CD4-positive, alpha-beta T cell treated with Interleukin-10 for 1 hour (primary cell): Measurements from ENCODE around the gene ESR2.
"Not testable (repeated sequence)": the region's sequence is repeated elsewhere in the genome, so short reads cannot be mapped to it uniquely, and the experiment has no call there.

Experiments
- DNase-seq: peaks from one replicate; pipeline ENCODE4 v3.0.0-alpha.2; 2020

ESR2 gene

GRCh38 chr14:64293976-64294671 is at the start of gene ESR2:
Gene ESR2, minus strand, starts transcription at chr14:64294371. Its CDS starts 11,386 bp downstream, at chr14:64282985.
- peak; percentile 27 for DNase-seq

DNA sequence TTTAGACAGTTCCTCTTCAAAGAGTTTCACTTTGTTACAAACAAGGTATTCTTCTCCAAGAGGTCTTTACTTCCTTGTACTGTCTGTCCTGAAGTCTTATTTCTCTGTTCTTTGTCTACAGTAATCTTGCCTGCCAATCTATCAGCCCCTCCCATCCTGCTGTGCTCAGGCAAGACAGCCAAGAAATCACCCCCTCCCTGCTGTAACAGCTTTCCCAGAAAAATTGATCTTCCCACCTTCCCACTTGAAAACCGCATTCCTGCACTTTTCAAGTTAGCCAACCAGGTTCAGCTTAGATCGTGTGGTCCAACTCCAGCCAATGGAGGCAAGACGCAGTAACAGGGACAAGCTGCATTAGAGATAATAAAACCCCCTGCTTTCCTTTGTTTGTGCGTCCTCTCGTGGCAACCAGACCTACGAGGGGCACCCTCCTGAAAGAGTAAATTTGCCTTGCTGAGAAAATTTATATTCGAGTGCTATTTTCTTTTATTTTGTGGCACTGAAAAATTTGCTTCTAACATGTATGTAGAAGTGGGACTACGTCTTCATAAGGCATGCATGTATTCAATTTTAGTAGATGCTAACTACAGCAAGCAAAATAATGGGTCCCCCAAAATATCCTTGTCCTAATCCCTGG is 46.5 kb upstream of the ESR2 start:
- no peak for DNase-seq

GRCh38 chr14:64338616-64339316 is 44.6 kb upstream of the ESR2 start:
- DNase-seq = peak; percentile 92

- no peak for DNase-seq
These were observed 43.9 kb upstream of the ESR2 start for GRCh38 chr14:64337888-64338615.

GRCh38 chr14:64329149-64329548 is 35.0 kb upstream of the ESR2 start:
- no peak for DNase-seq

DNA sequence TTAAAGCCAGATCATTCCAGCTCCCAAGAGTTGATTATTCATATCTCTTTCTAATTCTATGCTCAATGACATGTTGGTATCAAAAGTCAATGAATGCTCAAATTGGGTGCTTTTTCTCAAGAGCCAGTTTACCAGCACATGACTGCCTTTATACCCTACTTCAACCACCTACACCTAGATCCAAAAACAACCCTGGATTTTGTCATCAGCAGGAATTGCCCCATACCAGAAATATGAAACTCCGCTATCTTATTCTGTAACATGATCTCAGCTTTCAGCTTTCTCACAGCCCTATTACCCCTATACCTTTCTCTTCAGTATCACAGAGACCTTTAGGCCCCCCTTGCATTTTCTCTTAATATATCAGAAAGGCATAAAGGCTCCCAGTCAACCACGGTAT is 32.3 kb upstream of the ESR2 start:
- no peak for DNase-seq

GRCh38 chr14:64324895-64325294 is 30.7 kb upstream of the ESR2 start:
- DNase-seq = no peak

- DNase-seq = no peak
These were observed 30.3 kb upstream of the ESR2 start for GRCh38 chr14:64324461-64324860.

- not testable (repeated sequence) for DNase-seq
These were observed 26.2 kb upstream of the ESR2 start for GRCh38 chr14:64320362-64320761.

DNA sequence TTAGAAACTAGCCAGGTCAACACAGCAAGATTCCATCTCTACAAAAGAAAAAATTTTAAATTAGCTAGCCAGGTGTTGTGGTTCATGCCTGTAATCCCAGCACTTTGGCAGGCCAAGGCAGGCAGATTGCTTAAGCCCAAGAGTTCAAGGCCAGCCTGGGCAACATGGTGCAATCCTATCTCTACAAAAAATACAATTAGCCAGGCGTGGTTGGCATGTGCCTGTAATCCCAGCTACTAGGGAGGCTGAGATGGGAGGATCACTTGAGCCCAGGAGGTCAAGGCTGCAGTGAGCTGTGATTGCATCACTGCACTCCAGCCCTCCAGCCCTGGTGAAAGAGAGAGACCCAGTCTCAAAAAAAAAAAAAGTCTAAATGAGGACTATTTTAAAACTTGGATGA is 24.5 kb upstream of the ESR2 start:
- DNase-seq = not testable (repeated sequence)

DNA sequence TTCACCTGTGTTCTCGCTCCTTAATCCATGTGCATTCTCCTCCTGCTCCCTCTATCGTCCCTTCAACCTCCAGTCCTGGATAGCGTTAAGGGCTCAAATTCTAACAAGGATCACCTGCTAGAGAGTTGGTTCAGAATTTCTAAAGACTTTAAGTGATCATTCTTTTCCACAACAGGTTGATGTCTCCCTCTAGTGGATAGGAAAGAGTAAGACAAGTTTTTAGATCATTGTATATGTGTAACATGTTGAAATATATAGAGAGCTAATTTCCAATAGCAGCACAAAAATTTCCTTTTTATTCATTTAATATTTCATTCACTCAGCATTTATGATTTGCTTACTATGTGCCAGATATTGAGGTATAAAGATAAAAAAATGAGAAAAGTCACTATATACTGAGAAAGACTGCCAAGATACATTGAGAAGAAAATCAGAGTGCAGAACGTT is 9.3 kb upstream of the ESR2 start:
- peak; percentile 51 for DNase-seq

DNA sequence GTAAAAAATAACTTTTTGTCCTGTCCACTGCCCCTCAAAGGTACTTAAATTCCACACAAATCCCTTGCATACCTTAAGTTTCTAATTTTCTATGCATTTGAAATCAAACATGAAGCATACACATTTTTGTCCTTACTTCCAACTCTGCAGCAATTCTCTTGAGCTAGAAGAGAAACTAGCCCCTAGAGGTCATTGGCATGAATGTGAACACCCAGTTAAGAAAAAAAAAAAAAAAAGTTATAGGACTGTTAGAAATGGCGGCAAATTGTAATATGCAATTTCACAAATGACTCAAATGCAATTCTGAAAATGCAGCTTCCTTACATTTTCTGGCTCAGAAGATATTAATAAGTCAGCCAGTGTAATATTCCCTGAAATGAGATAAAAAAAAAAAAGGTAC is 4.6 kb upstream of the ESR2 start:
- no peak for DNase-seq

- DNase-seq = no peak
These were observed 2.4 kb upstream of the ESR2 start for GRCh38 chr14:64296561-64296960.

- peak; percentile 78 for DNase-seq
These were observed 672 bp upstream of the ESR2 start for GRCh38 chr14:64294672-64295413.

GRCh38 chr14:64292197-64292596 is 2.0 kb downstream of the ESR2 start:
- no peak for DNase-seq

DNA sequence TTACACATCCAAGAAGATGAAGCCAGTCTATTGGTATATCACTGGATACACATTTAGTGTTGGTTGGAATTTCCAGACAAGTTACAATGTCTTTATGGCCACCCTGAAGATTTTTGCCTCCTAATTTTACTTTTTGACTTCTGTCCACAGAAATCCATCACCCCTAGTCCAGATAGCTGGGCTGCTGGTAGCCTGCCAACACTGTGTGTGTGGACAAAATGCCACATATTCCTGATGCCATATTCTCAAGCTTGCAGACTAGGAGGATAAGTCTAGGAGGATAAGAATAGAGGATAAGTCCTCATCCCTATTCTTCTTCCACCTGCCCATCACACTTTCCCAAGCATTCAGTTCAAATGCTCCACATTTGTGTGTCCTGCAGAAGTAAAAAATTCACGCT is 4.6 kb downstream of the ESR2 start:
- no peak for DNase-seq

- no peak for DNase-seq
These were observed 12.4 kb downstream of the ESR2 start for GRCh38 chr14:64281805-64282204.

DNA sequence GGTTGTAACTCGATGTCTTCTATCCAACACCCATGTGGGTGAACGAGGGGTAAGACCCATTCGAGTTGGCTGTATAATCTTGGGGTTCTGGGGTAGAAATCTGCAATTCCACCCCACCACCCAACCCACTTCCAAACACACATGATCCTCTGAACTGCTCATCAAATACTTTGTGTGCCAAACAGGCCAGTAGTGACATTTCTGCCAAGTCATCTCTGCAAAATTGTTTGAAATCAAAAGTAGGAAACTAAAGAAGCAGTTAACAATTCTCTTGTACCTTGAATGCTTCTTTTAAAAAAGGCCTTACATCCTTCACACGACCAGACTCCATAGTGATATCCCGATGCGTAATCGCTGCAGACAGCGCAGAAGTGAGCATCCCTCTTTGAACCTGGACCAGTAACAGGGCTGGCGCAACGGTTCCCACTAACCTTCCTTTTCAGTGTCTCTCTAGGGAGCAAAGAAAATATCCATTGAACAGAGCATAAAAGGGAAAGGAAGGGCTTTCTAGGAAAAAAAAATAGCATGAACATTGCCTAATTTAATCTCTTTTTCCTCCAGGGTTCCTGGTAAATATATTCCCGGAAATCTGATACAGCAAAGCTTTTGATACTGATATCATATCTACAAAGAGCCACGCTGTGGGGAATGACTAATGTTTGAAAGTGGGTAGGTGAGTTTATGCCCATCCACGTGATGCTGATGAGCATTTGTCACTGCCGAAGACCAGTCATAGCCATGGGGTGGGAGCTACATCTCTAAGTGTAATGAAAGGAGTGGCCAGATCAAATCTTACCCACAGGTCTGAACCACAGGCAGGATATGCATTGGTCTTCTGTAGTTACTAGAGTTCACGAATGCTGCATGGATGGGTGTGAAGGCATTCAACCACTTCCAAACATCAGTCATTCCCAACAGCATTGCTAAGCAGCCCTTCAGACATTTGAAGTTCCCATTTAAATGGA is 14.2 kb downstream of the ESR2 start:
- DNase-seq = no peak

- DNase-seq = no peak
These were observed 15.7 kb downstream of the ESR2 start for GRCh38 chr14:64278458-64278857.

DNA sequence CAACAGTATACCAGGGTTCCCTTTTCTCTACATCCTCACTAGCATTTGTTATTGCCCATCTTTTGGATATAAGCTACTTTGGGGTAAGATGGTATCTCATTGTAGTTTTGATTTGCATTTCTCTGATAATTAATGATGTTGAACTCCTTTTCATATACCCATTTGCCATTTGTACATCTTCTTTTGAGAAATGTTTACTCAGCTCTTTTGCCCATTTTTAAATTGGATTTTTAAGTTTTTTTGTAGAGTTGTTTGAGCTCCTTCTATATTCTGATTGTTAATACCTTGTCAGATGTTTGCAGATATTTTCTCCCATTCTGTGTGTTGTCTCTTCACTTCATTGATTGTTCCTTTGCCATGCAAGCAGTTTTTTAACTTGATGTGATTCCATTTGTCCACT is 22.2 kb downstream of the ESR2 start:
- DNase-seq = no peak

DNA sequence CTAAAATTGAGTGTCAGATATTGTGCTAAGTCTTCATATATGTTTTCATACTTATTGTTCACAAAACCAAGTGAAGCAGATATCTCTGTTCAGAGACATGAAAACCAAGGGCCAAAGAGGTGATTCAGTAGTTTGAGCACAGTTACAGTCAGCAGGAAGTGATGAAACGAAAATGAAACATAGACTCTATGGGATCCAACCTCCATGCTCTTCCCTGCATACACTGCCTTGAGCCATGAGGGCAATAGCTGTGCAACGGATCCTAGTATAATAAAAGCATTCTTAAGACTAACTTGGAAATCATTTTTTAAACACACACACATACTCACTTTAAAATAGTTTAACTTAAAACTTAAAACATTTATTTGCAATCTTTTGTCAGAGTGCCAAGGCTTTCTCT is 27.9 kb downstream of the ESR2 start:
- peak; percentile 1 for DNase-seq
